ENCODE data around the gene KCNN4. TPM values are rescaled to one million over a fixed set of nuclear protein-coding genes. Genes with fewer than 3 reads are reported as not detected.
"Not testable (repeated sequence)": the region's sequence is repeated elsewhere in the genome, so short reads cannot be mapped to it uniquely, and the experiment has no call there.

The KCNN4 gene
- total and polyA plus RNA-seq, 10 donors: 14.3 to 77.6 (median 22.6) TPM

DNA sequence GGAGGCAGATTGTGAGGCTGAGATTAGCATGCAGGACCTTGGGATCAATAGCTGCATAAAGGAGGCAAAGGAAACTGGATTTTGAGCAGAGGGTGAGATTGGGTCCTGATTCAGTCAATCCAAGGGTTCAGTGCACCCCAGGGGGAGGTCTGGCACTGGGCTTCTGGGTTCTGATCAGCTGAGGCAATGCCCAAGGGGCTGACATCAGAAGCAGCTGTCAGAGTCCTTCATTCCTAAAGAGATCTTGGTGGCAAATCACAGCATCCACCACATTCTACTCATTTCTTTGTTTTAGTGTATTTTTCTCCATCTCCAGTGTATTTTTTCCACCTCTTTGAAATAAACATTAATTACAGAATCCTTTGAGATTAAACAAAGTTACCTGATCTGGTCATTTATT, 26.9 kb upstream of the KCNN4 start:
- intact Hi-C loops (cut with DNase I; ENCODE audit: low total_unique reads): no loop called here
- H3K4me3 ChIP-seq: no peak overlapping the region
- TF ChIP-seq, protein P1, sequence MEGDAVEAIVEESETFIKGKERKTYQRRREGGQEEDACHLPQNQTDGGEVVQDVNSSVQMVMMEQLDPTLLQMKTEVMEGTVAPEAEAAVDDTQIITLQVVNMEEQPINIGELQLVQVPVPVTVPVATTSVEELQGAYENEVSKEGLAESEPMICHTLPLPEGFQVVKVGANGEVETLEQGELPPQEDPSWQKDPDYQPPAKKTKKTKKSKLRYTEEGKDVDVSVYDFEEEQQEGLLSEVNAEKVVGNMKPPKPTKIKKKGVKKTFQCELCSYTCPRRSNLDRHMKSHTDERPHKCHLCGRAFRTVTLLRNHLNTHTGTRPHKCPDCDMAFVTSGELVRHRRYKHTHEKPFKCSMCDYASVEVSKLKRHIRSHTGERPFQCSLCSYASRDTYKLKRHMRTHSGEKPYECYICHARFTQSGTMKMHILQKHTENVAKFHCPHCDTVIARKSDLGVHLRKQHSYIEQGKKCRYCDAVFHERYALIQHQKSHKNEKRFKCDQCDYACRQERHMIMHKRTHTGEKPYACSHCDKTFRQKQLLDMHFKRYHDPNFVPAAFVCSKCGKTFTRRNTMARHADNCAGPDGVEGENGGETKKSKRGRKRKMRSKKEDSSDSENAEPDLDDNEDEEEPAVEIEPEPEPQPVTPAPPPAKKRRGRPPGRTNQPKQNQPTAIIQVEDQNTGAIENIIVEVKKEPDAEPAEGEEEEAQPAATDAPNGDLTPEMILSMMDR (IDR thresholded peaks at IDR 0.05 in 8 of 11, conservative IDR thresholded peaks at IDR 0.05 in 3 of 11): no peak
- no peak for TF ChIP-seq POLR2A (IDR thresholded peaks at IDR 0.05)
- TF ChIP-seq POLR2AphosphoS5 (IDR thresholded peaks at IDR 0.05): no peak
- no peaks in the 10 kb centered on the region for H3K9me3 ChIP-seq
- peaks cover 0 to 13% (median 0%) of the 10 kb centered on the region in 7 donors for H3K27me3 ChIP-seq (replicated peaks in 1 of 7)
- H3K4me1 ChIP-seq: peaks cover 0 to 6% (median 0%) of the 10 kb centered on the region in 6 donors
- H3K36me3 ChIP-seq: no peaks in the 10 kb centered on the region
- no peak overlapping the region for H3K27ac ChIP-seq
- no peak for DNase-seq

DNA sequence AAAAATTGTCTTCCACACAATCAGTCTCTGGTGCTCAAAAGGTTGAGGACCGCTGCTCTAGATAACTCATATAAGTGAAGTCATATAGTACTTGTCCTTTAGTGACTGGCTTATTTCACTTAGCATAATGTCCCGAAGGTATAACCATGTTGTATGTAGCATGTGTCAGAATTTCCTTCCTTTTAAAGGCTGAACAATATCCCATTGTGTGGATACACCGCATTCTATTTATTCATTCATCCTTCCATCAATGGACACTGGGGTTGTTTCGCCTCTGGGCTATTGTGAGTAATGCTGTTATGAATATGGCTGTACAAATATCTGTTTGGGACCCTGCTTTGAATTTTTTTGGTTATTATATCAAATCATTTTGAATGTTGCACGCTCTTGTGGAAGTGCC, 26.1 kb upstream of the KCNN4 start:
- H3K4me3 ChIP-seq: no peak overlapping the region
- no peaks in the 10 kb centered on the region for H3K36me3 ChIP-seq
- peaks cover 0 to 13% (median 0%) of the 10 kb centered on the region in 7 donors for H3K27me3 ChIP-seq (replicated peaks in 1 of 7)
- WGBS, 5 donors: 69 to 75% (median 71%) methylated on average over 5 of the region's 5 CpGs
- H3K4me1 ChIP-seq: peaks cover 0 to 6% (median 0%) of the 10 kb centered on the region in 6 donors
- H3K9me3 ChIP-seq: no peaks in the 10 kb centered on the region
- TF ChIP-seq POLR2AphosphoS5 (IDR thresholded peaks at IDR 0.05) (no peak), POLR2A (IDR thresholded peaks at IDR 0.05) (no peak)
- TF ChIP-seq, protein P1 (IDR thresholded peaks at IDR 0.05 in 8 of 11, conservative IDR thresholded peaks at IDR 0.05 in 3 of 11): no peak
- no peak for DNase-seq
- intact Hi-C loops (cut with DNase I; ENCODE audit: low total_unique reads): no loop called here
- no peak overlapping the region for H3K27ac ChIP-seq

DNA sequence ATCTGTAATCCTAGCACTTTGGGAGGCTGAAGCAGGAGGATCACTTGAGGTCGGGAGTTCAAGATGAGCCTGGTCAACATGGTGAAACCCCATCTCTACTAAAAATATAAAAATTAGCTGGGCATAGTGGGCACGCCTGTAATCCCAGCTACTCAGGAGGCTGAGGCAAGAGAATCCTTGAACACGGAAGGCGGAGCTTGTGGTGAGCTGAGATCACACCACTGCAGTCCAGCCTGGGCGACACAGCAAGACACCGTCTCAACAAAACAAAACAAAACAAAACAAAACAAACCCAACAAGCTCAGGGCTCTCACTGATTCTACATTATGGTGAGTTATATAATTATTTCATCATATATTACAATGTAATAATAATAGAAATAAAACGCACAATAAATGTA, 25.6 kb upstream of the KCNN4 start:
- 86 to 94% (median 89%) methylated on average over 7 of the region's 7 CpGs for WGBS, 5 donors
- H3K27ac ChIP-seq; intact Hi-C loops (cut with DNase I; ENCODE audit: low total_unique reads); H3K4me1 ChIP-seq; H3K4me3 ChIP-seq; DNase-seq; H3K9me3 ChIP-seq; H3K36me3 ChIP-seq: not testable (repeated sequence)
- peaks cover 0 to 13% (median 0%) of the 10 kb centered on the region in 7 donors for H3K27me3 ChIP-seq (replicated peaks in 1 of 7)

DNA sequence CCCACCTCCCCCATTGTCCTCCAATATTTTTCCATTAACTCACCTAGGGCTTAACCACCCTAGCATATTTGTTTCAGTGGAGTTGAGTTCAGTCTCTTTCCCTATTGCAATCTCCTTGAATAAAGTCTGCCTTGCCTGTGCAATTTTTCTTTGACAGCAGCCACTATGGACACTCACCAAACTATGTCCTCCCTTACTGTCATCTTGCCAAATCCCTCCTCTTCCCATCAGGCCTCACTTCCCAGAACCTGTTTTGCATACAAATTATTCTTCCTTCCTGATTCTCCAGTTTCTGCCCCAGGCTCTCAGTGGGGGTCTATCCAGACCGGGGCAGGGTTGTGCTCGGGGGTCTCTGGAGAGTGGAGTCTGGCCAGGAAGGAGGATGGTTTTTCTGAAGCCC, 23.7 kb upstream of the KCNN4 start:
- Histone ChIP-seq H3K36me3 (no peaks in the 10 kb centered on the region), H3K27ac (peak overlapping the region in 2 of 8 donors; percentile 47 to 56), H3K4me1 (peaks cover 0 to 8% (median 0%) of the 10 kb centered on the region in 6 donors), H3K4me3 (peak overlapping the region in 2 of 8 donors; percentile 25 to 54), H3K9me3 (no peaks in the 10 kb centered on the region), H3K27me3 (replicated peaks in 1 of 7) (peaks cover 0 to 11% (median 0%) of the 10 kb centered on the region in 7 donors)
- DNase-seq: no peak
- TF ChIP-seq POLR2AphosphoS5 (IDR thresholded peaks at IDR 0.05) (no peak), POLR2A (IDR thresholded peaks at IDR 0.05) (no peak)
- WGBS, 5 donors: 43 to 65% (median 62%) methylated on average over 2 of the region's 2 CpGs
- intact Hi-C loops (cut with DNase I; ENCODE audit: low total_unique reads): no loop called here

DNA sequence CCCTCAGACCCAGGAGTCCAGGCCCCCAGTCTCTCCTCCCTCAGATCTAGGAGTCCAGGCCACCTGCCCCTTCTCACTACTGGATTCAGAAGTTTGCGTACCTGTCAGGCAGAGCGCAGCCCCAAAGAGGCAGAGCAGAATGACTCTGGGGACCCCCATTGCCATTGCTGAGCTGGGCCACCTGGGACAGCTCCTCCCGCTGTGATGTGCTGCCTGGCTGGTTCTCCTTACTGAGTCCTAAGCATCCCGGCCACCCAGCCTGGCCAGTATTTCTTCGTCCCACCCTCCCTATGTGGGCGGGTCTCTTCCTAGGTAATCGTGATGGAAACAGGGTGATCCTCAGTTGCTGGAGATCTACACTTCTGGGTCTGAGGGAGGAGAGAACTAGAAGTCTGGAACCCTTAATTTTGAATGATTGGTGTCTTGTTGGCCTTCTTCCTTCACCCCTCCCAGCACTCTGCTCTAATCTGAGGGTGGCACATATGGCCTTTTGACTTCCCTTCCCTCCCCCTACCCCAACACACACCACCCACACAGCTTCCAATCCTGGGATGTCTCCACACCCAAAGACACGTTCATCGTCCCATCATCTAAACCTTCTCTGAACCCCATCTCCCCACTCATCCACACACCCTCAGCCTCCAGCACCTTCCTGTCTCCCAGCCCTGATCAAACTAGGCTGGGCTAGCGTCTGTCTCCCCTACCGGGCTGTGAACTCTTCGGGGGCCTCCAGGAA, 21.6 kb upstream of the KCNN4 start, which contains the start of gene LYPD5:
LYPD5 (minus strand) TSS at position 232 of the 736 bp plus-strand sequence; CDS start at position 165, 67 bp downstream.
- Histone ChIP-seq H3K36me3 (peaks cover 0 to 5% (median 0%) of the 10 kb centered on the region in 6 donors), H3K4me3 (no peak within 1 kb of the TSS), H3K9me3 (no peaks in the 10 kb centered on the region), H3K4me1 (peaks cover 0 to 22% (median 9%) of the 10 kb centered on the region in 6 donors), H3K27ac (no peak within 1 kb of the TSS), H3K27me3 (replicated peaks in 1 of 7) (peaks cover 0 to 20% (median 0%) of the 10 kb centered on the region in 7 donors)
- WGBS, 5 donors: 62 to 77% (median 68%) methylated on average over 9 to 12 of the region's 12 CpGs
- TF ChIP-seq POLR2AphosphoS5 (IDR thresholded peaks at IDR 0.05) (no peak), POLR2A (IDR thresholded peaks at IDR 0.05) (no peak)
- TF ChIP-seq, protein P1 (IDR thresholded peaks at IDR 0.05 in 8 of 11, conservative IDR thresholded peaks at IDR 0.05 in 3 of 11): no peak
- DNase-seq: no peak
- intact Hi-C loops (cut with DNase I; ENCODE audit: low total_unique reads): no loop called here
